Parathyroid adenoma (tissue), 2 donors: ENCODE results near the gene CPA5.
A peak's percentile ranks its signal among the peaks of the same experiment; 100 is the strongest.

Experiments used
- H2AFZ ChIP-seq: fragments of 300-600 bp; sonication (generic); one replicate; pipeline ENCODE4 v1.7.0; 2017; ENCODE audit warnings: antibody characterized with exemption, mild to moderate bottlenecking
- H3K27ac ChIP-seq: fragments of 300-600 bp; sonication (generic); one replicate; pipeline ENCODE4 v1.7.0; 2017
- H3K27me3 ChIP-seq: fragments of 300-600 bp; sonication (generic); one replicate; pipeline ENCODE4 v1.7.0; 2017; ENCODE audit warnings: low read length; ENCODE audit not compliant: control insufficient read depth, insufficient read depth
- H3K36me3 ChIP-seq: fragments of 300-600 bp; sonication (generic); one replicate; pipeline ENCODE4 v1.7.0; 2017; ENCODE audit warnings: low read length; ENCODE audit not compliant: control insufficient read depth, insufficient read depth
- H3K4me1 ChIP-seq: fragments of 300-600 bp; sonication (generic); one replicate; pipeline ENCODE4 v1.7.0; 2017; ENCODE audit warnings: control low read depth
- H3K4me2 ChIP-seq: fragments of 300-600 bp; sonication (generic); one replicate; pipeline ENCODE4 v1.7.0; 2017; ENCODE audit warnings: low read length
- H3K4me3 ChIP-seq: fragments of 300-600 bp; sonication (generic); one replicate; pipeline ENCODE4 v1.7.0; 2017; ENCODE audit warnings: low read depth, low read length
- H3K79me2 ChIP-seq: fragments of 300-600 bp; sonication (generic); one replicate; pipeline ENCODE4 v1.7.0; 2017; ENCODE audit warnings: control low read depth
- H3K9ac ChIP-seq: fragments of 300-600 bp; sonication (generic); one replicate; pipeline ENCODE4 v1.7.0; 2017; ENCODE audit warnings: mild to moderate bottlenecking
- H3K9me3 ChIP-seq: fragments of 300-600 bp; sonication (generic); one replicate; pipeline ENCODE4 v1.7.0; 2017; ENCODE audit warnings: low read length; ENCODE audit not compliant: control insufficient read depth
- TF ChIP-seq, protein P1 (sequence below): fragments of 300-600 bp; sonication (generic); IDR thresholded peaks from one replicate; pipeline ENCODE4 v1.7.0; 2017; ENCODE audit warnings: antibody characterized with exemption, mild to moderate bottlenecking
- donor health status: primary hyperparathyroidism.

CPA5 gene

DNA sequence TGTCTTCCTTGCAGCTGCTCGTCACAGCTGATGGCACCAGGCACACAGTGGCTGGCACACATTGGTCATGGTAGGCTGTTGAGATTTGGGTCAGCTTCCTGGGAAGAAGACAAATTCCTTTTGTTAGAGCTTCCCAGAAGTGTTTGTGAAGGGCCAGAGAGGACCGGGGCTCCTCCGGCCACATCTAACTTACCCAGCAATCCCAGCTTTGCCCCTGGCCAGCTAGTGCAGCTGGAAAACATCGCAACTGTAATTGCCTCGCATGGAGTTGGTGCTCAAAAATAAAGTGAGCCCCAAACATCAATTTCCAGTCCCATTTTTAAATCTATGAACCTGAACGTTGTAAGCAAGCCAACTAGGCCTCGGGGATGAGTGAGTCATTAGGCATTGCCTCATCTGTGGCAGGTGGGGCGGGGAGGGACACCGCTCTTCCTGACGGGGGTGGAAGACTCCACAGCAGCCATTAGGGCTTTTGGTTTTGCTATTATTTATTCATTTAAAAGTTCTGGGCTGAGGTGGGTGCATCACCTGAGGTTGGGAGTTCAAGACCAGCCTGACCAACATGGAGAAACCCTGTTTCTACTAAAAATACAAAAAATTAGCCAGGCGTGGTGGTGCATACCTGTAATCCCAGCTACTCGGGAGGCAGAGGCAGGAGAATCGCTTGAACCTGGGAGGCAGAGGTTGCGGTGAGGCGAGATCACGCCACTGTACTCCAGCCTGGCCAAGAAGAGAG lies 12.4 kb downstream of the CPA5 start:
- H3K4me1 ChIP-seq = no peaks in the 10 kb centered on the region
- H3K36me3 ChIP-seq = no peaks in the 10 kb centered on the region
- peak overlapping the region; percentile 11 for H3K27ac ChIP-seq
- H3K79me2 ChIP-seq = no peaks in the 10 kb centered on the region
- no peaks in the 10 kb centered on the region for H3K9me3 ChIP-seq
- H3K27me3 ChIP-seq = no peaks in the 10 kb centered on the region
- no peak overlapping the region for H3K4me2 ChIP-seq
- TF ChIP-seq, protein P1, sequence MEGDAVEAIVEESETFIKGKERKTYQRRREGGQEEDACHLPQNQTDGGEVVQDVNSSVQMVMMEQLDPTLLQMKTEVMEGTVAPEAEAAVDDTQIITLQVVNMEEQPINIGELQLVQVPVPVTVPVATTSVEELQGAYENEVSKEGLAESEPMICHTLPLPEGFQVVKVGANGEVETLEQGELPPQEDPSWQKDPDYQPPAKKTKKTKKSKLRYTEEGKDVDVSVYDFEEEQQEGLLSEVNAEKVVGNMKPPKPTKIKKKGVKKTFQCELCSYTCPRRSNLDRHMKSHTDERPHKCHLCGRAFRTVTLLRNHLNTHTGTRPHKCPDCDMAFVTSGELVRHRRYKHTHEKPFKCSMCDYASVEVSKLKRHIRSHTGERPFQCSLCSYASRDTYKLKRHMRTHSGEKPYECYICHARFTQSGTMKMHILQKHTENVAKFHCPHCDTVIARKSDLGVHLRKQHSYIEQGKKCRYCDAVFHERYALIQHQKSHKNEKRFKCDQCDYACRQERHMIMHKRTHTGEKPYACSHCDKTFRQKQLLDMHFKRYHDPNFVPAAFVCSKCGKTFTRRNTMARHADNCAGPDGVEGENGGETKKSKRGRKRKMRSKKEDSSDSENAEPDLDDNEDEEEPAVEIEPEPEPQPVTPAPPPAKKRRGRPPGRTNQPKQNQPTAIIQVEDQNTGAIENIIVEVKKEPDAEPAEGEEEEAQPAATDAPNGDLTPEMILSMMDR = no peak
- no peak overlapping the region for H3K4me3 ChIP-seq
- no peak overlapping the region for H3K9ac ChIP-seq
- H2AFZ ChIP-seq = no peak overlapping the region

DNA sequence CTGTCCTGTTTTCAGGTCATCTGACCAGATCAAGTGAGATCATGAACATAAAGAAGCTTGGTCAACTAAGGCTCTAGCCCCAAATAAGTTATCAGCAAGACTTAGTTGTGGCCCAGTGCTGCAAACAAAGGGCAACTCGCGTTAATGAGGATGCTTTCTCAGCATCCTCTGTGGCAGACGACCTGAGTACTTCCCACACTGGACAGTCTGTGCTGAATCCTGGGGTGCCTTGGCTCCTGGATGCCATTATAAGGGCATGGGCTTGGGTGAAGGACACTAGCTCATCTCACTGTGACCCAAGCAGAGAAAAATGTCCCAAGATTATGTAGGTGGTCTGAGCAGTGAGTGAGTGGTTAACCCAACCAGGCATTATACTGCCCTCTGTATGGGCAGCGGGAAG lies 13.9 kb downstream of the CPA5 start:
- Histone ChIP-seq H3K9ac (no peak overlapping the region), H3K9me3 (no peaks in the 10 kb centered on the region), H3K4me3 (no peak overlapping the region), H3K4me1 (no peaks in the 10 kb centered on the region), H3K36me3 (no peaks in the 10 kb centered on the region), H3K27ac (no peak overlapping the region), H3K27me3 (no peaks in the 10 kb centered on the region), H3K4me2 (no peak overlapping the region), H3K79me2 (no peaks in the 10 kb centered on the region), H2AFZ (no peak overlapping the region)
- TF ChIP-seq, protein P1 = no peak

DNA sequence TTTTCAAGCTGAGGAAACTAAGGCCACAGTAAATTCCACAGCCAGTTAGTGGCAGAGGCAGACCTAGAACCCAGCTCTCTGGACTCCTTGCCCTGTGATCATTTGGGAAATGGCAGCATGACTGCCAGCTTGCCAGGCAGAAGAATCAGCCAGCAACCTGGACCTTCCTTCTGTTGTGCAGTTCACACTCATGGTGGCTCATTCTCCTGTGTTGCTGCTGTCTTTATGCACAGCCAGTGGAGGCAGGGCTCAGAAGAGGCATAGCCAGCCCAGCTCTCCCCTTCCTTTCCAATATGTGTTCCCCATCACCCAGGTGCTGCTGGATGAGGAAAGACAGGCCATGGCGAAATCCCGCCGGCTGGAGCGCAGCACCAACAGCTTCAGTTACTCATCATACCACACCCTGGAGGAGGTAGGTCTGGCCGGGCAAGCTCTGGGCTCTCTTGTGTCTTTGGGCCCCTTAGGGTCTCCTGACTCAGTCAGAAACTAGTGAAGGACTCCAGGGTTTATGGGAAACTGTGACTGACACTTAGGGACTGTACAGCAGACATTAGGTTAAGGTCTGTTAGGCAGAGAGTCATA lies 14.8 kb downstream of the CPA5 start:
- Histone ChIP-seq H3K4me3 (no peak overlapping the region), H3K9ac (no peak overlapping the region), H3K4me2 (no peak overlapping the region)

DNA sequence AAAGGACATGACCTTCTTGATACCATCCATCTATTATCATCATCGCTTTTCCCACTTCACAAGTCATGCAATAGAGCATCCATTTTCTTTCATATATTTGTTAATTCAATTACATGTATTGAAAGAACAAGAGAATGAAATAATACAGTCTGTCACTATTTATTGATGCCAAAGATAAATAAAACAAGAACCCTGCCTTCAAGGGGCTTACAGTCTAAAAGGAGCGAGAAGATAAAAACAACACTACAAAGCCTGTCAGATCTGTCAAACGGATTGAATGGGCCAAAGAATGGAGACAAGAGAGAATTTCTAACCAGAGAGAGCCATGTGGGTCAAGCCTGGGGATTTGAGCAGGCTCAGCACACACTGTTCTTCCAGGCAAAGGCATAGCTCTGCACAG lies 15.9 kb downstream of the CPA5 start:
- Histone ChIP-seq H2AFZ (no peak overlapping the region), H3K36me3 (no peaks in the 10 kb centered on the region), H3K4me3 (no peak overlapping the region), H3K9me3 (no peaks in the 10 kb centered on the region), H3K4me1 (no peaks in the 10 kb centered on the region), H3K79me2 (no peaks in the 10 kb centered on the region), H3K4me2 (no peak overlapping the region), H3K27ac (no peak overlapping the region), H3K27me3 (no peaks in the 10 kb centered on the region), H3K9ac (no peak overlapping the region)
- TF ChIP-seq, protein P1 = no peak

More for the DNA sequence above, 14.8 kb downstream of the CPA5 start:
- no peaks in the 10 kb centered on the region for H3K36me3 ChIP-seq
- no peak overlapping the region for H2AFZ ChIP-seq
- no peak overlapping the region for H3K27ac ChIP-seq
- H3K79me2 ChIP-seq = no peaks in the 10 kb centered on the region
- TF ChIP-seq, protein P1 = no peak
- H3K27me3 ChIP-seq = no peaks in the 10 kb centered on the region
- no peaks in the 10 kb centered on the region for H3K9me3 ChIP-seq
- no peaks in the 10 kb centered on the region for H3K4me1 ChIP-seq

DNA sequence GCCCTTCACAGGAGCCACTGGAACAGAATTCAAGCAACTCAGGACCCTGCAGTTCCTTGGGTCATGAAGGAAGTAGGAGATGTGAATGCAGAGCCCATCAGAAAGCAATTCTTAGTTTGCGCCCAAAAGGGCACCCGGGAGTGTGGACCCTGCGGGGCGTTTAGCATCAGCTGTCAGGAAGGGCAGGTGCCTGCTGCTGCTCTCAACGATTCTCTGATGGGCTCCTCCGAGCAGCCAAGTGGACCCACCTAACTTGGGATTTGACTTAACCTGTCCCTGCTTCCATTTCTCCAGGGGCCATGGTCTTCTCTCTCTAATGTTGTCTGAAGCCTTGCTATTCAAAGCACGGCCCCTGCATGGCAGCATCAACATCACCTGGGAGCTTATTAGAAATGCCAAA lies 17.1 kb downstream of the CPA5 start:
- H3K9ac ChIP-seq = no peak overlapping the region
- H3K36me3 ChIP-seq = no peaks in the 10 kb centered on the region
- no peak overlapping the region for H3K4me3 ChIP-seq

More for the DNA sequence above, 17.1 kb downstream of the CPA5 start:
- Histone ChIP-seq H3K27ac (no peak overlapping the region), H3K9me3 (no peaks in the 10 kb centered on the region), H3K4me1 (no peaks in the 10 kb centered on the region), H2AFZ (no peak overlapping the region), H3K79me2 (no peaks in the 10 kb centered on the region), H3K27me3 (no peaks in the 10 kb centered on the region), H3K4me2 (no peak overlapping the region)
- TF ChIP-seq, protein P1 = no peak
